Measurements from ENCODE around the gene GJC2.

The GJC2 gene

DNA sequence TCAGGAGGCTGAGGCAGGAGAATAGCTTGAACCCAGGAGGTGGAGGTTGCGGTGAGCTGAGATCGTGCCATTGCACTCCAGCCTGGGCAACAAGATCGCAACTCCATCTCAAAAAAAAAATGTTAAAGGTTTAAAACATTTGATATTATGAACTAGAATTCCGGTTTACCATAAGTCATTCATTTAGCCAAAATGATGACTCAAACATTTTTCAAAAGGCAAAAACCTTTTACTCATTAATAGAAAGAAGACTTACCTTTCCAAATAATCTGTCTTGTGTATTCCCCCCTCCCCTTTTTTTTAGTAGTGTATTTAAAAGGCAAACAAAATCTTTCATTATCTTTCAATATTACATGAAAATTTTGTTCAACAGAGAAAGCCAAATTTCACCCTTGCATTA is 32.4 kb upstream of the GJC2 start:
- no peak for DNase-seq

DNA sequence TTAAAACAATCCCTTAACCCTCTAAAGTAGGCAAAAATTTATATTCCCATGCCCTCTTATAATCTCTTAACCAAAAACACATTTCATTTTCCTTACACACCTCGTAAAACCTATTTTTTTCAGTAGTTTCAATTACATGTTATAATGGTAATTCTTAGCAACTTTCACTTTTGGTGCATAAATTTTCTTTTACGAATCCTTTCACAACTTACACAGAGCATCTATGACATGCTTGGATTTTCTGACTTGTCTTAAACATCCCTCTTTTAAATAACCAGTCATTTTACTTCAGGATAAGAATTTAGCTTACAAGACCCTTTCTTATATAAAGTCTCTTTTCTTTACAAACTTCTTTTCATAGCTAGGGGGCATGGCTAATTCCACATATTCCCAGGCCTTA is 31.7 kb upstream of the GJC2 start:
- no peak for DNase-seq

DNA sequence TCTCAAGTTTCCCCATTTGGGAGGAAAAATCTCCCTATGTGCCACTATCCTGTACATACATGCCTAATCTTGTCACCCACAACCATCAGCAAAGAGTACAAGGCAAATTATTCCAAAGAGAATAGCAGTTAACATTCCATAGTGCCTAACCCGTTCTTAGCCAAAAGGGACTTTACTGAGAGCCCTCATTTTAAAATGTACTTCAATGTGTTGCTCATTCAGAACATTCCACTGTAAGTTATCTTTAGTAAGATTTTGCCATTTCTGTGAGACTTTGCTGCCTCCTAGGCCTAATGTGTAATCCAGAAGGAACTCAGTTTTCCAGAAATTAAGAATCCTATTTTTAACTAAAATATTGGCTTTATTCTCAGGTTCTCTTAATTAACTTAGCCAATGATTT is 29.4 kb upstream of the GJC2 start:
- DNase-seq: no peak

DNA sequence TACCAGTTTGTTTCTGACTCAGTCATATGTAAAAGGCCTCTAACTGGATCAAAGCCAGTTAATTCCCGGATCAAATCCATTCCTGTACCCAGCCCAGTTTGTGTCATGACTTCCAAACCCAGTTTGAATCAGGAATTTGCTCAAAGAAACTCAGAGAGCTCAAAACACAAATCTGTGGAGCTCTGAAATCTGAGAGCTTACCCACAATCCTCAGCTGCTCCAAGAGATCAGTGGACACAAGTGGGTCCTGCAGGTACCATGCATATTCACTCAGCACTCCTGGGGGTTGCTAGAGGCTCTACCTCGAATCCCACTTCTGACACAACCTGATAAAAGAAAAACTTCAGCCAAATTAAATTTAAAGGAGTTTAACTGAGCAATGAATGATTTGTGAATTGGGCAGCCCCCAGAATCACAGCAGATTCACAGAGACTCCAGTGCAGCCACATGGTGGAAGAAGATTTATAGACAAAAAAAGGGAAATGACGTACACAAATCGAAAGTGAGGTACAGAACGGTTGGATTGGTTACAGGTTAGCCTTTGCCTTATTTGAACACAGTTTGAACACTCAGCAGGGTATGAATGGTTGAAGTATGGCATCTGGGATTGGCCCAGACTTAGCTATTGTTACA is 28.8 kb upstream of the GJC2 start:
- no peak for DNase-seq

DNA sequence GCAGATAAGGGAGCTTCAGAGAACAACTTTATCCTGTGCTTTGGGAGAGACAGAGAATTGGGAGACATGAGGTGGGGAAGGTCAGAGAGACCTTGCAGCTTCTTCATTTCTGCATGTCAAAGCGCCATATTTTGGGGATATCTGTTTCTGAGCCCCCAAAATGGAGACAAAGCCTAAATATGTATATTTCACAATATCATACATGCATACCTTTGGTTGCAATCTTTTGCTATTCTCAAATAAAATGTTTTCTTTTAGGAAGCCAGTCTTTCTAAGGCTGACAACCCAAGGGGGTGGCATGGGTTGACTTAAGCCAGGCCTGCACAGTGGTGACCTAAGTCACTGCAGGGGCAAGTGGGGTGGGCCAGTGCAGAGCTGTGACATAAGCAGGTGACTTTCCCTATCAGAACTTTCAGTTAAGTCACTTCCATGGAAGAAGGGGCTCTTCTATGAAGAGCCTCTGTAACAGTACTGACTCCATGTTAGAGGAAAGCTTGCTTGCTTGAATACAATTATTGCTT is 26.7 kb upstream of the GJC2 start:
- no peak for DNase-seq

DNA sequence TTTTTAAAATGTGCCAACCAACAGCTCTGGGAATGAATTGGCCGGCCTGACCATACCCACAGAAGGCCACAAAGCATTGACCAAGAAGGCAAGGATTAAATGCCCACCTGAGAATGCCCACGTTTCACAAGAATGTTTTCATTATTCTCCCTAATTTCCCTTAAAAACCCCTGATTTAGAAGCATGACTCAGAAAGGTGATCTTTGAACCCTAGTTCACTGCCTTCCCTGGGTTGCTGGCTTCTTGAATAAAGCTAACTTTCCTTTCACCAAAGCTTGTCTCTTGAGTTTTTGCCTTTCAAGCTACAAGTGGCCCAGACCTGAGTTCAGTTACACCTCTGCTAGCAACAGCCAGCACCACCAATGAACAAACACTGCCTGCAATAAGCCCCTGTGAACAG is 26.2 kb upstream of the GJC2 start:
- DNase-seq: no peak

DNA sequence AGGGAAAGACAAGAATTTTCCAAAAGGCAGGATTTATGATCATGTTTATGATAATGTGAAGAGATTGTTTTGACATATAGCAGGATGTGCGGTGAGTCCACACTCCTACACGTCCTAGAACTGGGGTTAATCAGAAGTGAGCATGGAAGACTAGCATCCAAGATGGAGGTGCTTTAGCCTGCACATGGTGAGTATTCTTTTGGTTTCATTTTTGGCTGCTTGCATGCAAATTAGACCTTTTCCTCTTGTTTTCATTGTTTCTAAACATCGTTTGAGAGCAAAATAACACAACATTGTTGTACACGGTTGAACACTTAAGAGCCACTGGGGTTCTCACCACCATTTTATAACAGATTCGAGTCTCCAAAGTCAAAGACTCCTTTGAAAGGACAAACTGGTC is 24.5 kb upstream of the GJC2 start:
- DNase-seq: no peak

DNA sequence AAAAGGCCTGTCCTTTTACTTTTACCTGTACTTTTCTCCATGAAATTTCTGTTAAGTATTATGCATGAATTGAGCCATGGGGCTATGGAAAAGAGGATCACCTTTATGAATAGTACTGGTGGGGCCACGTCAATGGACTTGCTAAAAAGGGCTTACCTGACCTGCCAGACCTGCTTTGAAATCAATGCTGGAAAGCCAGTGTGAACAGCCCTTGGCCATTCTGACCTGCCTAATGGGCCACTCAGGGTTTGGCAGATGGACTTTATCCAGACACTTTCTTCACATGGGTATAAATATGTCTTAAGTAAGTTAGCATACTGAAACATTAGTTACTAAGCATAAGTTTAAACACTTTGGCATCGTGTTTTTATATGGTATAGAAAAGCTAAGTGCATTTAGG is 18.0 kb upstream of the GJC2 start:
- no peak for DNase-seq

DNA sequence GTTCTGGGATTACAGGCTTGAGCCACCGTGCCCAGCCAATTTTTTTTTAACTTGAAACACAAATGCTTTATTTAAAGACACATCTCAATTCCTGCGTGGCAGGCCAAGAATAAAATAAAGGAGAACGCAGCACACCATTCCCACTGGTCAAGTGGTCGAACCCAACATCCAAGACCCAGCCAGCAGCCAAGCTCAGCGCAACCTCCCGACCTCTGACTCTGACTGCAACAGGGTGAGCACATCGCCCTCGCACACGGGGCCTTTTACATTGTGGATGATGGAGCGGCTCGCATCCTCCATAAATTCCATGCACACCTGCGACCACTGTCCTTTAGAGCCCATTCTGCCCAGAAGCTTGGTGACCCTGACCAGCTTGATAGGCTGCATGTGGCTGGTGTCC is 15.1 kb upstream of the GJC2 start:
- no peak for DNase-seq

DNA sequence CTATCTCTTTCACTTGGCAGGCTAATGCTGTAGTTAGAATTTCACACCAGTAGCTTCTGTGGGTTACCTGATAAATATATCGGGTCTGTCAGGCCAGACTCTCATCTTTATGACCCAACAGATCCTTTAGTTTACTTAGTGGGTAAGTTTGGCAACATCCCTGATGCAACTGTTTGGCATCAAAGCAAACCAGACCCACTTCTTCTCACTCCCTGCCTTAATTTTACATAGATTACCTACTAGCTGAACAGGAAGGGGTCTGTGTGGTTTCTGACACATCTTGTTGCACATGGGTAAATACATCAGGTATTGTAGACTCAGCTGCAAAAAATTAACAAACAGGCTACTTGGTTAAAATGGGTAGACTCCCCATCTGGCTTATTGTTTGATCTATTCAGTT is 12.8 kb upstream of the GJC2 start:
- no peak for DNase-seq

DNA sequence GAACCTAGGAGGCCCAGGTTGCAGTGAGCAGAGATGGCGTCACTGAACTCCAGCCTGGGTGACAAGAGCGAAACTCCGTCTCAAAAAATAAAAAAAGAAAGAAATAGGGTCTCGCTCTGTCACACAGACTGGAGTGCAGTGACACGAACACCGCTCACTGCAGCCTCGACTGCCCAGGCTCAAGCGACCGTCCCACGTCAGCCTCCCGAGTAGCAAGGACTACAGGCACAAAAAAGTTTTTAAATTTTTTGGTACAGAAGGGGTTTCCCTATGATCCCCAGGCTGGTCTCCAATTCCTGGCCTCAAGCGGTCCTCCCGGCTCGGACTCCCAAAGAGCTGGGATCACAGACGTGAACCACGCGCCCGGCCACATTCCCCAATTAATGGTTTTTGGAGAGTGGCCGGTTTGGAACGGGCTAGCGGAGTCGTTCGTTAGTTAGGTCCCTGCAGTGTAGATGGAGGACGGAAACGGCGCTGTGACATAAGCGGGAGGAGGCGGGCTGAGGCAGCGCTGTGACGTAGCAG is 10.3 kb upstream of the GJC2 start:
- DNase-seq: no peak

DNA sequence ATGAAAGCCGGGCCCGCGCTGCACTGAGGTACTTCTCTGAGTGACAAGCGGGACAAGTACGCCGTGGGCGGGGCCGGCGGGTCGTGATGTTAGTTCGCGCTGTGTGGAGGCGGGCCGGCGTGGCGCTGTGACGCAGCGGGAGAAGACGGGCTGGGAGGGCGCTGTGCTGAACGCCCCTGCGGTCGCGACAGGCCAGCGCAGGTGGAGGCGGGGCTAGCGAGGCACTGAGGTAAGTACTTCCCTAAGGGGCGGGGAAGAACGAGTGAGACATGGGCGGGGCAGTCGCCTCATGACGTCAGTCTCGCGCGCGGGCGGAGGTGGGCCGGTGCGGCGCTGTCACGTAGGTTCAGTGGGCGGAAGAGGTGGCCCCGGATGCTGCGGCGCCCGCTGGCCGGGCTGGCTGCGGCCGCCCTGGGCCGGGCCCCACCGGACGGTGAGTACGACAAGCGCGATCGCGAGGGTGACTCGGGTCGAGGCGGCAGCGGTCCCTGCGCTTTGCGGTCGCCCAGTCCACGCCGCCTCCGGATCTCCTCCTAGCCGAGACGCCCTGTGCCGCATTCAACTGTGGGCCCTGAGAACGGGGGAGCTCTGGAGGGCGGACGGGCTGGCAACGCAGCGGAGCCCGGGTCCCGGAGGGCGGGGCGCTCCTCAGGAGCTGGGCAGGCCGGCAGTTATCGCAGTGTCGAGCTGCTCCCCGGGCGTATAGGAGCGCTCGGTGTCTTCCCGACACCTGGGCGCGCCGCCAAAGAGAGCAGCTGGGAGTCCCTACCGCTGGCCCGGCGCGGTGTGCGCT is 9.6 kb upstream of the GJC2 start, which contains the start of gene GUK1:
Gene GUK1, plus strand, starts transcription at position 349 of the 793 bp plus-strand sequence. Its CDS starts 24 bp downstream, at position 373.
- peak; percentile 99 to 100 for DNase-seq

DNA sequence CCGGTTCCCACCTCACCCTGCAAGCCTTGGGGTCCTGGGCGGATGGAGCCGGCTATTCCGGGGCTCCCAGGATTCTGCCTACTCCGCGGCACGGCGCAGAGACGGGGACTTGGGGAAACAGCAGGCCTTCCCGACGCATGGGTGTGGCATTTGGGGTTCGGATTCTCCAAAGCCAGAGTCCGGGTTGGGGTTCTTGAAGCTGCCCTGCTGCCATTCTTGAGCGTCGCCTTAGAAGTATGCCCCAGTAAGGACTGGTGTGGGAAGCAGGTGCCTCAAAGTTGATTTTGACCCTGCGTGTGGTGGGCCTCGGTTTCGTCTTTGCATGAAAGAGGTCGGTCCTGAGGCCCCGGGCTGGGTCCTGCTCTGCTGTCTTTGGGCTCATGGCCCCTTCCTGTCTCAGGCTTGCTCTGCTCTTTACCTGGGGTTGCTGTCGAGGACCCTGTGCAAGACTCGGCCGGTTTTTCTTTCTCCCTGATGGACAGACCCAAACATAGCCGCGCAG is 9.0 kb upstream of the GJC2 start:
- no peak for DNase-seq

DNA sequence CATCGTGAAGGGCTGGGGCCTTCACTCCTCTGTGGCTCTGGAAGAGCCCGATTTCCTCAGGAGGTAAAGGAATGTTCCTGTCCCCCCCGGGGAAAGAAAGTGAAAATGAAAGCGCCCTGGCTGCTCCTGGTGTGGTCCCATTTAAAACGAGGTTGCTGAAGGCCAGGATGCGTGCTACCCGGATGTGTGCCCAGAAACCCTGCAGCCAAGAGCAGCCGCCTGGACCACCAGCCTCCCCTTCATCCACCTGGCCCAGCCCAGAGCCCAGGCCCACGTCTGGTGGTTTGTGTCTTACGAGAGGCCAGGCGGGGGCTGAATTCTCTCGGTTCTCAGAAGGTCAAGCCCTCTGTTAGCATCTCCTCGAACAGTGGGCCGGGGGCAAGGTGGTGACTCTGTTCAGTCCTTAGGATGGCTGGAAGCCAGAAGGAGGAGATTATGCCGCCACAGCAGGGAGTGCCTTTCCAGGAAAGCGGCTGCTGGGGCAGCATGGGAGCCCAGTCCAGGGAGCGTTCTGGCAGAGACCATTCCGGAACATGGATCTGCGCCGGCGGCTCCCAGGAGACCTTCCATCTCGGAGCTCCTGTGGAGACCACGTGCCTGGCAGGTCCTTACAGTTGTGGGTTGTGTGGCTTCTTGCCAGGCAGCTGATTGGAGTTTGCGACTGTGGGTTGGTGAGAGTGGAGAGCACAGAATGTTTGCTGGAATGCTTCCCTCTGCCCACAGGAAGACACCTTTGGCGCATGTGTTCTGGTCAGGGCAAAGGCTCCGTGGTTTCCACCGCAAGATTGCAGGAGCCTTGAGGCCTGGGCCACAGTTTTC is 8.3 kb upstream of the GJC2 start:
- no peak for DNase-seq

DNA sequence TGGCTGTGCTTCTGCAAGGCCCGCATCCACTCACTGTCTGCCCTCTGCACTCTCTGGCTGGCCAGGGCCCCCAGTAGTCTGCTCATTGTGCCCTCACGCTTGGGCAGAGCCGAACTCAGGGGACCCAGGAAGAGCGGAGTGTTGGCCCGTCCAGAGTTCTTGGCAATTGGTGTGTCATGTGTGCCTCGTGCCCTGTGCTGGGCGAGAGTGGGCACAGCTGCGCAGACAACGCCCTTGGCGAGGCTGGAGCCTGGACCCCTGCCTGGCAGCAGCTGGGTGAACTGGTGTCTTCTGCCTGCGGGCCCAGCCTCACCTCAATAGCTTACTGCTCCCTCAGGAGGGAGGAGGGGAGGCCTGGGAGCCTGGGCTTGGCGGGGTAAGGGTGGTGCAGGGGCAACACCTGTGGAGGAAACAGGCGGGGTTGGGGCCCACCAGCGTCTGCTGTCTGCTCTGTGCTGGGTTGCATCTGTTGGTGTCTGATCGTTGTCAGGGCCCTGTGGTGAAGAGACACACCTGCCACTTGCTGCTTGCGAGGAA is 7.5 kb upstream of the GJC2 start:
- no peak for DNase-seq

DNA sequence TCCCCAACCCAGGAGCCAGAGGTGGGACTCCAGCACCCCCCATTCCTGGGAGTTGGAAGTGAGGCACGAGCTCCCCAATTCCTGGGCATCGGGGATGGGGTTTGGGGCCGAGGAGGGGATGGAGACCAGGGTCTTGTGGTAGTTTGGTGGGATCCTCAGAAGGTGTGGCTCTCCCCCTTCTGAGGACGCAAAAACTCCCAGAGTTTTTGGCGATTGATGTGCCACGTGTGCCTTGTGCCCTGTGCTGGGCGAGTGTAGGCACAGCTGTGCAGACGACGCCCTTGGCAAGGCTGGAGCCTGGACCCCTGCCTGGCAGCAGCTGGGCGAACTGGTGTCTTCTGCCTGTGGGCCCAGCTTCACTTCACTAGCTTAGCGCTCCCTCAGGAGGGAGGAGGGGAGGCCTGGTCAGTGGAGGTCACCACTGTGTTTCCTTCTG is 7.0 kb upstream of the GJC2 start:
- DNase-seq: no peak

DNA sequence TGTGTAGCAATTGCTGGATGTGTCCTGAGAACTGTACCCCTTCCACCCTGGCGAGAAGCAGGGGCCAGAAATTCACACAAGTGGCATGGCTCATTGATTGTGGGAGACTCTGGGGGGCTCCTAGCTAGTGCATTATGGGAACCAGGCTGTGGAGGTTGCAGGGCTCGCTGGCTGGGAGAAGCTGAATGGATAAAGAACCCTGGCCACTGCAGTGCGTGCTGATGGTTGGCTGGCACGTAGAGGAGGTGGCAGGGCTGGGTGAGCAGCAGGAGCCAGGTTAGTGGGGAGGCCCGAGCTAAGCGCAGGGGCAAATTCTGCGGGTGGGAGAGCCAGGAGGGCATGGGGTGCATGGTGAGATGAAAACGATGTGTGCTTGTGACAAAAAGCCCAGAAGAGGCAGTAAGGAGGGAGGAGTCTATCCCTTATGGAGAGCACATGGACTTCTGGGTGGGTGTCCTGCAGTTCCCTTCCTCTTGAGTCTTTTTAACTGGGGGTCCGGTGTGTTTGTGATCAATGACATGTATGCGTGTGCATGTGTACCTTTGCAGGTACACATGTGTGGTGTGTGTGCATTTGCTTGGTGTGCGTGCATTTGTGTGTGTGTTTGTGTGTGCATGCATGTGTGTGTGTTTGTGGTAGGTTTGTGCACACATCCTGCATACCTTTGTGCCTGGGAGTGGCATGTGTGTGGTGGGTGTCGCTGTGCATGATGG is 6.1 kb upstream of the GJC2 start:
- no peak for DNase-seq

DNA sequence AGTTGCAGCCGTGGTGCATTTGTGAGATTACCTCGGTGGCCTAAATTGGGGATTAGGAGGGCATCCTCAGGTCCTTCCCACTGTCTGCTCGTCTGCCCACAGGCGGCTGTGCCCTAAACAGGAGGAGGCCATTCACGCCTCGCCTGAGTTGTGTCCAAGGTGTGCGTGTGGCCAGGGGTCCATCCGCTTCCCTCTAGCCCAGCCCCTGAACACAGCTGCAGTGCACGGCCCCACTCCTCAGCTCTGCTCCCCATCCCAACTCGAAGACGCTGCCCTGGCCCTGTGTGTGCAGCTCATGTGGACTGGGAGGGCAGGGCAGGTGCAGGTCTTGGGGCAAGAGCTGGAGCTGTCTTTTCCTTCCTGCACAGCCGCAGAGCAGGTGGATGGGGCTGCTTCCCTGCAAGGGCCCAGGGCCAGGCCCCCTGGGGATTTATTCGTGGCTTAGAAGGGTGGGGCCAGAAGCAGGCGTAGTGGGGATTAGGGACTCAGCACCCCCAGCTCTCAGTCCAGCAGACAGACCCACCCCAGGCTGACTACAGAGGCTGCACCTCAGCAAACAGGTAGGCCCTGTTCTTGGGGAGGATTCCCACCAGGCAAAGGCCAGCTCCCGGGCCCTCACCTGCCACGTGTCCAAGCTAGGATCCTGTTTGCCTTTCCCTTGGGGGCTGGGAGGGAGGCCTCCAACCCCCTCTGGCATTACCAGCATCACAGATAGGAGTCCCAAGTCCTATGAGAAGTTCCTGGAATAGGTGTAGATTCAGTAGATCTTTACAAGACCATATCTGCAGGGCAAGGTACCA is 5.3 kb upstream of the GJC2 start:
- DNase-seq: no peak

DNA sequence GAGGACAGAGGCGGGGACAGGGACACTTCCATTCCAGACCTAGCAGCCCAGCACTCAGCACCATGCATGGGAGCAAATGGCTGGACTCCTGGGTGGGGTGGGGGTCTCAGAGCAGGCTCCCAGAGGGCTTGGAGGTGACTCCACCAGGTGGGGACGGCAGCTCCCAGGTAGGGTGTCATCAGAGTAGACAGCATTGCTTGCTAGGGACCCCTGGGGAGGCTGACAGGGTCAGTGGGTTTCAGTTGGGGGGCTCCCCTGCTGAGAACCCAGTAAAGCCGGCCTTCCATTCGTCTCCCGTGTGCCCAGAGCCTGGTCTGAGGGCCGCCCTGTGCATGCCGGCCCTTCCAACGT is 4.8 kb upstream of the GJC2 start:
- DNase-seq: no peak

DNA sequence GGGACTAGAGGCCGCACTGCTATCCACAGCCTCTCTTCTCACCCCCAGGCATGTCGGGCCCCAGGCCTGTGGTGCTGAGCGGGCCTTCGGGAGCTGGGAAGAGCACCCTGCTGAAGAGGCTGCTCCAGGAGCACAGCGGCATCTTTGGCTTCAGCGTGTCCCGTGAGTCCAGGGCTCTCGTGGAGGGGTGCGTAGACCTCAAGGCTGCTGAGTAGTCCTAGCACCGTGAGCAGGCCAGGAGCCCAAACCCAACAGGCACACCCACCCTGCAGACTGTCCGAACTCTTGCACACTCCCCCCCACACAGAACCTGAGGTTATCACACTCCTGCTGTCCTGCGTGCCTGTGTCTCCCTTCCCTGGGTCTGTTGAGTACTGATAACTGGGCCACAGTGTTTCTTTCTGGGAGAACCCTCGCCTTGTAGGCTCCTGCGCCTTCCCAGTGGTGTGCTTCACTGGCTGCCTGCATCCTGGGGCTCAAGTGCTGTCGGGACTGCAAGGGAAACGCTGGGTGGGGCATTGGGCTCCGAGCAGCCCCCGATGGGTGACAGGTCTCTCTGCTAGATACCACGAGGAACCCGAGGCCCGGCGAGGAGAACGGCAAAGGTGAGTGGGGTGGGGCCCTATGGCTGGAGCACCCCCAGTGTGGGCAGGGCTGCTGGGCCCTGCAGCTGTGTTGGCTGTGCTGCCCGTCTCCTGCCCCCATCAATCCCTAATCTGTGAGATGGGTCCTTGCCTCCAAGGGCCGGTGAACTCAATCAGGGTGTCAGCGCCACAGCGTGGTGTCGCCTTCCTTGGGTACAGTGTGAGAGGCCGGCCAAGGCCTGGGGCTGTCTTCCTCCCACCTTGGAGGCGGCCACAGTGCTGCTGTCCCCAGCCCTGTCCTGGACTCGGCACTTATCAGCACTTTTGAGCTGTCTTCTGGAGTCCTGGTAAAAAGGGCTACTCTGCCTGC is 4.0 kb upstream of the GJC2 start:
- DNase-seq: no peak

Measured in bone marrow (tissue), 2 donors.